SIG-M5 treated with dmso at 0.1 percent for 504 hours (cell line): Measurements from ENCODE around the gene TPBGL.

Experiments
- DNase-seq: peaks from one replicate; lab custom pipeline; 2025; ENCODE audit not compliant: unreplicated experiment; lab: John Stamatoyannopoulos, UW

TPBGL gene

DNA sequence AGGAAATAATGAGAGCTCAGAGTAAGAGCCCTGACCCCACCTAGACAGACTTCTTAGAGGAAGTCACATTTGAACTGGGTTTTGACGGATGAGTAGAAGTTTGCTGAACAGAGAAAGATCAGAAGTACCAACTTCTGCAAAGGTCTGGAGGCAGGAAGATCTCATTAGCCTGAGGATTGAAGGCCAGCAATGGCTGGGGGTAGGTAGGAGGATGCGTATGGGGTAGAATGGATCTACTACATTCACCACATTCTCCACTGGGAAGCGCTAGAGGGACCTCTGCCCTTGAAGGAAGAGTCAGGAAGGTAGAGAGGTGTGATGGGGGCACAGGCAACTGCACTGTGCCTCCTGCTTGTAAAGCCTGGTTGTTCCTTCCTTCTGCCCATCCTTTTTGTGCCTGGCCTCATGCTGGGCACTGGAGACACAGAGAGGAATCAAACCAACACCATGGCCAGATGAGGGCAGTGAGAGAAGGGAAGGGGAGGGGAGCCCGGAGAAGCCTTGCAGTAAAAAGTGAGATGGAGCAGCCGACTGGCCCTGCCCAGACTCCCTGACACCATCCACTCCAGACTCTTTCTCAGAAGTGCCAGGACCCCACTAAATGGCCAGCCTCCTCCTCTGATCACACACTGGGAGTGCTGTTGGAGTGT, 4.9 kb downstream of the TPBGL start:
- no peak for DNase-seq

DNA sequence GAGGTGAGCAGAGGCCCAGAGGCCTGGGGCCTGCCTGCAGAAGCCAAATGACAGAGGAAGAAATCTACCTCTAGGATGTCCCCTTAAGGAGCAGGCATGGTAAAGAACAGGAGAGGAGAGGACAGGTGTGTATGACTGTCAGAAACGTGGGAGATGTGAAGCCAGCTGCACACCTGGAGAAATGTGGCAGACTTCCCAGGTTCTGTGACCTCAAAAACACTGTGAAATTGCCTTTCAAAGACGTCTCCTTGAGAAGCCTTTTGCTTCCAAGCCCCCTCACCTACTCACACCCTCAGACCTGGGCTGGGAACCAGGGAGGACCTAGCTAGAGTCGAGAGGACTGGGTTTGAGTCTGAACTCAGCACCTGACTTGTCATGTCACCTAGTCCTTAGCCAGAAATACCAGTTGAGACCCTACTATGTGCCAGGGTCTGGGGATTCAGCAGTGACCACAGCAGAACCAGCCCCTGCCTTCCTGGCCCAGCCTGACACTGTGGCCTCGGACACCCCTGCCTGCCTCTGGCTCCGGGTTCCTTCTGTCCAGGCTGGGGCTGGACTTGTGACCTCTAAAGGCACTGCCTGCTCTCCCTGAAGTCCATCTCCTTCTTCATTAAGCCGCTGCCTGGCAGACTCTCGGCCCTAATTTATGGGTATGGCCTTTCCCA, 5.6 kb downstream of the TPBGL start:
- no peak for DNase-seq

DNA sequence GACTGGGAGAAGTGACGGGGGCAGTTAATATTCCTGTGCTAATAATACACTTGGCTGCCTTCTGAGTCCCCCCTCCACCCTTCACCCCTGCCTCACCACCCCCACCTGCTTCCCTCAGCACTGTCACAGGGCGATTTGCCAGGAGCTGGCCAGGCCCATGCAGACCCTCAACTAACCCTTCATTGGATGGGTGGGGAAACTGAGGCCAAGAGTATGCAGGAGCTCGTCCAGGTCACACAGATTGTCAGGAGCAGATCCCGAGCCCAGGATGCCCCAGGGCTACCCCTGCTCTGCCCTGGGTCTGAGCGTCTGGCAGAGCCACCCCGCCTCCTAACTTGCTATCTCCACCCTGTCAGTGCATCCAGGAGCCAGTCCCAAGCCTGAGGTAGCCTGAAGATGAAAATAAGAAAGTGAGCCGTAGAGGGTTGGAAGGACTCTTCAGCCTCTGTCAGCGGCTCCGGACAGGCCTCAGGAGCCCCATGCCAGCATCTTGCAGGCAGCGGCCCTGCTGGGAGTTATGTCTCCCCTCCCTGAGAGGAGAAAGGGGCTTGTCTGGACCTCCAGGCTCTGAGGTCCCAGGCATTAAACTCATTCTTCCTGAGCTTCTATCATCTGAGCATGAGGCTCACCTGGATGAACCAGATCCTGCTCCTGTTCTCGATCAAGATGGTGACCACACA, 6.2 kb downstream of the TPBGL start:
- no peak for DNase-seq

- no peak for DNase-seq
Measured at GRCh38 chr11:75248924-75249256, 8.3 kb downstream of the TPBGL start.

DNA sequence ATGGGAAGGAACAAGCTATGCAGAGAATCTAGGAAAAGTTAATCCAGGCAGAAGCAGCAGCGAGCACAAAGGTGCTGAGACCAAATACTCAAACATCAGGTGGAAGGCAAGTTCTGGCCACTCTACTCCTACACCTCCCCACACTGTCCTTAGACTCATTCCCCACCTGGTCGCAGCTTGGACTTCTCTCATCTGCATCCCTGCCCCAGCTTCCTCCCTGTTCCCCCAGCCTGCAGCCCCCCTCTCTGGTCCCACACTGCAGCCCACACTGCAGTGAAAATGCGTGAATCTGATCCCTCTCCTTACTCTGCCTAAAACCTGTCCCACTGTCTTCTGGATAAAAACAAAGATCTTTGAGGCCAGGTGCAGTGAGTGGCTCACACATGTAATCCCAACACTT, 9.1 kb downstream of the TPBGL start:
- DNase-seq: no peak

- no peak for DNase-seq
Measured at GRCh38 chr11:75254326-75254725, 13.8 kb downstream of the TPBGL start.

DNA sequence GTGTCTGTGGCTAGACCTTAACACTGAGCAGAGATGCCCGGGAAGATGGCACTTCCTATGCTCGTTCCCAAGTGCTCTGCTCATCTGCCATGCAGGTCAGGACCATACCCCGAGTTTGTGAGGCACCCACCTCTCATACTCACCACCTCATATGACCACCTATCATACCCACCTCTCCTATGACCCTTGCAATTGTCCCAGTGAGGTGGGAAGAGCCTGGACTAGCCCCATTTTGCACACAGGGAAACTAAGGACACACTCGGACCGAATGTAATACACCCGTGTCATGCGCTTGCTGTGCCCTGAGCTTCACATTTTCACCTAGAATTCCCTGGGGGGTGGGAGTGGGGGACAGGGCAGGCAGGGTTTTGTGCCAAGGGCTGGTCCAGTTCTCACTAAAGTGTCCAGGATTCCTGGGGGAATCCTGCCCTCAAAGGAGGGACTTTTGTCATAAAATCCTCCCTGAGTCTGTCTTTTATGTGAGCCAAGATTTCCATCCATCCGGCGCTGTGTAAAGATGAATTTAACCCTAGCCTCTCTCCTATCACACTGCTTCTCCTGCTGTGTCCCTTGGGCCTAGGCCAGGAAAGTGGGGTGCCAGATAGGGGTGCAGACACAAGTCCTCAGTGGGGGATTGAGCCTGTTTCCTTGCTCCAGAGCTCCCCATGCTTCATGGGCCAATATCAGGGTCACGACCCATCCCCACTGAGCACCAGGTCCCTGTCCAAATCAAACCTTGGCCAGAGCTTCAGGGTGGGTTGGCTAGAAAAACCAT, 20.0 kb downstream of the TPBGL start:
- DNase-seq: no peak

GRCh38 chr11:75261902-75262361, 21.4 kb downstream of the TPBGL start:
- DNase-seq: no peak

DNA sequence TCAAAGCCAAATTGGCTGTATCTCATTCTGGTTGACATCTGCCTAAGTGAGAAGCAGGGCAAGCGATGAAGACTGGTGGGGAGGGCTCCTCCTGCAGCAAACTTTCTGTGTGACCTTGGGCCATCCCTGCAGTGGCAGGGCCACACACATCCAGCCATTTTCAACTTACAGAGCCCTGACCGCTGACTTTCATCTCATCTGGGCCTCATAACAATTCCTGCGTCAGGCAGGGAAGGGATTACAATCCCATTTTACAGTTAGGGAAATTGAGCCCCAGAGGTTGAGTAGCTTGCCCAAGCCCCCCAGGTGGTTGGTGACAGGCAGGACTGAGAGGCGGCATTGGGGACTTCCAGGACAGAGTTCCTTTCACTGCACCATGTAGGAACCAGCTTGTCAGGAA, 21.9 kb downstream of the TPBGL start:
- no peak for DNase-seq

DNA sequence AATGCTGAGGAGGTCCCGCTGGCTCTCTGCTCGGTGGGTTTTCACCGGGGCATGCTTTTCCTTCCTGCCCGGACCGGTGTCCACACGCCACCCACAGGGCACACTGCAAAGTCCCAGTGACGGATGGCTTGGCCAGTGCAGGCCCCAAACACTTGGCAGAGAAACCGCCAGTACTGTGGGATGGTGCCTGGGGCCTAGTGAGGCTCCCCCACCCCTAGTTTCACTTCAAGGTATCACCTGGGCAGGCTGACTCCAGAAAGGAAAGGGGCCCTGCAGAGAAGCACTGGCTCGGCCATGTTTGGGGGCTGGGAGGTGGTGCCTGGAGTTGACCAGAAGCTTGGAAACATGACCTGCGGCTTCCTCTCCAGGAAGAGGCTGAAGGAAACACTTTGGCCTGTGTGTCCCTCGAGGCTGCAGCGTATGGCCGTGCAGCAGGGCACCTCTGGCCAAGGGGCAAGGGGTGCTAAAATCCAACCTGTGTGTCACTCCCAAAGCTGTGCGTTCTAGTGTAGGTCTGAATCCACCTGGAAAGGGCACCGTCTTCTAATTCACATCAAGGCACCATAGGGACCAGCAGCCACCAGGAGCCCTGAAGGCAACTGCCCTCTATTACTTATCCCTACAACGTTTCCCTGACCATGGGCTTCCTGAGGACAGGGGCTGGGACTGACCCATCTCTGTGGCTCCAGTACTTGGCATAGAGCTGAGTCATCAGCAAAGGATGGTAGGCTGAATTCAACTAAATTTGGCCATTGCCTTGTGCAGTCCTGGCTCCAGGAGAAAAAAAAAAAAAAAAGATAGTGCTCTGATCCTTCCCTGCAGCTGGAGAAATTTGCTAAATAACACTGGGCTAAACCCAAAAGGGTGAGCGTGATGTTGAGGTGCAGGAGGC, 22.6 kb downstream of the TPBGL start:
- DNase-seq: no peak

- DNase-seq: no peak
Measured at GRCh38 chr11:75263944-75264349, 23.4 kb downstream of the TPBGL start.

- DNase-seq: no peak
Measured at GRCh38 chr11:75264356-75264755, 23.8 kb downstream of the TPBGL start.

DNA sequence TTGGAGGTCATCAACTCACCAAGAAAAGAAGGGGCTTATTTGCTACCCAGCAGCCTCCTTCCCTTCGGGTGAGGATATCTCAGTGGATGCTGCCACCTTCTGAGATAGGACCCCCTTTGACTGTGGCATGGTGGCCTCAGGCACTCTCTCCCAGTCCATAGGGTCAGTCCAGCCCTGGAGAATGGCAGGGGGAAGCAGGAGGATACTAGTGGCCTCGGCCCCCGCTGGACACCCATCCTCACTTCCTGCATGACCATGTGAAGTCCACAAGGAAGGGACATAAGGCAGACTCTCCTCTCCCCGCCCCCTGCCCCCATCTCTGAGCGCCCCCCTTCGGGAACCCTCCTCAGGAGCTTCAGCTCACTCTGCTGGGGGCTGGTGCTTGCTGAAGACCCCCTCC, 24.4 kb downstream of the TPBGL start:
- no peak for DNase-seq

DNA sequence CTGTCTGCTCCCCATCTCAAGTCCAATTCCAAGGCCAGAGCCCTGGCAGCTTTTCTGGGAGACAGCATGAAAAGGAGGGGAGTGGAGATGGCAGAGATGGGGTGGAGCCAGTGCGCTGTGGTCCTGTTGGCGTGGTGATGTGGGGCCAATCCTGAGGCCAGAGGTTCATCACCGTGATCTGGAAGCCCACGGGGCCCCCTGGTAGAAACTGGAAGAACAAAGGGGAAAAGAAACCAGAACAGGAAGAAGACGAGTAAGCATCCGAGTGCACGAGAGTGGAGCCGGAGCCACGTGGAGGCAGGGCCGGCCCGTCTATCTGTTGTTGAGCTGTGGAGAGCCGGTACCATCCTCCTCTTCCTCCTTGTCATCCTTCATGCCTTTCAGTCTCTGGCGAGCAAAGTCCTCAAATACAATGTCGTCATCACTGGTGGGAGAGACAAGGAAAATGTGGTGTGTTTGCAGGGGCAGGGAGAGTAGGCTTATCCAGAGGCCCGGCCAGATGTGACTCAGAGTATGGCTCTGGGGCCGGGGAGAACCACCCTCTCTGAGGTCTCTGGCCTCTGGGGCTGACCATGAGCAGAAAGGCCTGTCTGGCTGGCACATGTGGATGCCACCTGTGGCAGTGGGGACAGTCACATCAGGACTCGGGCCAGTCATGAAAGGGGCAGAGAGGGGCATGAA, 25.4 kb downstream of the TPBGL start:
- peak; percentile 42 for DNase-seq

DNA sequence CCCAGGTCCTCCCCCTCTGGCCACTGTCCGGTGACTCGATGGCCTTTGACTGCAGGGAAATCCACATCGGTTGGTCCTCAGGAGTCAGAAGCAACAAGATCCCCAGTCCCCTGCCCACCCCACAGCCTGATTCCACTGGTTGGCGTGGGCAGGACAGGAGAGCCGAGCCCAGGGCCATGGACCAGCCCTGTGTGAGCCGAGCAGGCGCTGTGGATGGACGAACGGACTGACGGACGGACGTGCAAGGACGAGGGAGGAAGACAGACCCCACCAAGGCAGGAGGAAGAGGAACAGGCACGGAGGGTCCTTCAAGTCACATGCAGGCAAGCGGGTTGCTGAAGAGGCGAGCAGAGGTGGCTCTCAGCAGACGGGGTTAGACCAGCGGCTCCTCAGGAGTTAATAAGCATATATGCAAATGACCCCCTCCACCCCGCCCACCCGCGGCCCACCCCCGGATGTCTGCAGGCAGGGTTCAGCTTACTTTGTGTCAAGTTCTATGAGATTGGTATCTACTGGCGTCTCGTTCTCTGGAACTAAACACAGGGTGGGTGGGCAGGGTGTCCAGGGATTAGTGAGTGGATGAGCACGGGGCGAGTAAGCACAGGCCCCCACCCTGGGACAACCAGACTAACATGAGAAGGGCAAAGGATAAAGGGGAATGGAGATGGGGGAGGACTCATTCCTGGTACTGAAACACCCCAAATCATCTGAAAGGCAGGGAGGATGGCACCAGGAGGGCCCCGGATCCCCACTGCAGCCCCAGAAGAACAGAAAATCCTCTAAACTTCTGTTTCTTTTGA, 26.8 kb downstream of the TPBGL start:
- no peak for DNase-seq

GRCh38 chr11:75268626-75269366, 28.2 kb downstream of the TPBGL start:
- DNase-seq: no peak

DNA sequence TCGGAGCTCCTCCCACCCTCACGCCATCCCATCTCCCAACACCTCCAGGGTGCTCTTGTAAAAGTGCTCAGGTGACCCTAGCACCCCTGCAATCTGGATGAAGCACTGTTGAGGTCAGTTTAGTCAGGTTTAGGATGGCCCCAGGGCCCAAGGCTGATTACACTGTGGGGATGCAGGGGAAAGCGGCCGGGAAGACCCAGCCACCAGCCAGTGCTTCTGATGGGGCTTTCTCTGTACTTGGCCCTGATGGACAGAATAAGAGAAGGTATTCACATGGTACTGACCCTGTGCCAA, 28.7 kb downstream of the TPBGL start:
- DNase-seq: no peak

DNA sequence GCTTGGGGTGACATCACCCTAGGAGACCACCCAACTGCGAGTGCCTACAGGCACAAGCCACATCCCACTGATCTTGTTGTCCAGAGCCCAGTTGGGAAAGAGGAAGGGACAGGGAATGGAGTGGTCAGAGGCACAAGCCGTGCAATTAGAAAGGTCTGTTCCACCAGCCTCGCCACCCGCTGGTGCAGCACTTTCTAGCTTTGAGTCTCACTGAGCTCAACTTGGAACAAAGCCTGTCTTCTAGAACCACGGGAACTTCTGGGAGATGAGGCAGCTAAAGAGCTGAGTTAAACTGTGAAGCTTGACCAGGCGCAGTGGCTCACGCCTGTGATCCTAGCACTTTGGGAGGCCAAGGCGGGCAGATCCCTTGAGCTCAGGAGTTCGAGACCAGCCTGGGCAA, 29.3 kb downstream of the TPBGL start:
- DNase-seq: no peak

DNA sequence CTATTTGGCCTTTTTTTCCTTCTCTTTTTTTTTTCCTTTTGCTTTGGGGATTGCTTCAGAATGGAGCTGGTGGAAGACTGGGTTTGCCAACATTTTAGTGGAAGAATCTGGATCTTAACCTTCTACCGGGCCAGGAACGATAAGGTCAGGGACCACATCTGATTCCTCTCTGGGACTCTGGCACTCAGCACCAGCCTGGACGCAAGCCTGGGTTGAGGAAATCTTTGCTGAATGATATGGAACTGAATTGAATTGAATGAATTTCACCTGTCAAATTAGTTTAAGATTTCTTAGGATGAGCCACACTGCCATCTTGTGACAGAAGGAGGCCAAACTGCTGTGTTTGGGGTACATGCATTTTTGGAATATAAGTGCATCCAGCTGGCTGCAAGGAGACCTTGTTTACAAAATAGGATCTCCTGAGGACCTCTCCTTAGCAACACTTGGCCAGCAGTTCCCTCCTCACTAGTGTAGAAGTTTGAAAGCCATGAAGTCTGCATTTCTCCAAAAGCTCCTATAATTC, 30.4 kb downstream of the TPBGL start:
- peak; percentile 29 for DNase-seq
